OCI-LY7 (cell line): ENCODE data around the gene MAPK8IP3.

ENCODE experiments used
- EZH2phosphoT487 ChIP-seq: fragments of 200-600 bp; sonication (generic); IDR thresholded peaks from 2 replicates; pipeline ENCODE4 v1.6.1; 2018; ENCODE audit warnings: low read depth, borderline replicate concordance, mild to moderate bottlenecking, mixed run types, antibody characterized with exemption, low read length, moderate library complexity, mixed read lengths
- TF ChIP-seq, protein P1 (sequence below): fragments of 200-600 bp; sonication (generic); conservative IDR thresholded peaks from 2 replicates; pipeline ENCODE4 v1.5.1; 2014; ENCODE audit warnings: mild to moderate bottlenecking, antibody characterized with exemption, low read length, moderate library complexity, mixed read lengths

- TF ChIP-seq, protein P1, sequence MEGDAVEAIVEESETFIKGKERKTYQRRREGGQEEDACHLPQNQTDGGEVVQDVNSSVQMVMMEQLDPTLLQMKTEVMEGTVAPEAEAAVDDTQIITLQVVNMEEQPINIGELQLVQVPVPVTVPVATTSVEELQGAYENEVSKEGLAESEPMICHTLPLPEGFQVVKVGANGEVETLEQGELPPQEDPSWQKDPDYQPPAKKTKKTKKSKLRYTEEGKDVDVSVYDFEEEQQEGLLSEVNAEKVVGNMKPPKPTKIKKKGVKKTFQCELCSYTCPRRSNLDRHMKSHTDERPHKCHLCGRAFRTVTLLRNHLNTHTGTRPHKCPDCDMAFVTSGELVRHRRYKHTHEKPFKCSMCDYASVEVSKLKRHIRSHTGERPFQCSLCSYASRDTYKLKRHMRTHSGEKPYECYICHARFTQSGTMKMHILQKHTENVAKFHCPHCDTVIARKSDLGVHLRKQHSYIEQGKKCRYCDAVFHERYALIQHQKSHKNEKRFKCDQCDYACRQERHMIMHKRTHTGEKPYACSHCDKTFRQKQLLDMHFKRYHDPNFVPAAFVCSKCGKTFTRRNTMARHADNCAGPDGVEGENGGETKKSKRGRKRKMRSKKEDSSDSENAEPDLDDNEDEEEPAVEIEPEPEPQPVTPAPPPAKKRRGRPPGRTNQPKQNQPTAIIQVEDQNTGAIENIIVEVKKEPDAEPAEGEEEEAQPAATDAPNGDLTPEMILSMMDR, result no peak
- no peak for TF ChIP-seq EZH2phosphoT487
Observed at GRCh38 chr16:1670866-1671265, 35.1 kb upstream of the MAPK8IP3 start.
